Adrenal gland (tissue), 5 donors: ENCODE data around the gene TUBA3D.
"Not testable (repeated sequence)": the region's sequence is repeated elsewhere in the genome, so short reads cannot be mapped to it uniquely, and the experiment has no call there.

Experiments used
- POLR2A ChIP-seq, 2 donors: fragments of 450-650 bp; IDR thresholded peaks; one replicate each; pipeline ENCODE4 v1.6.1; 2017; ENCODE audit warnings: antibody characterized with exemption in 2 of 2, mild to moderate bottlenecking in 2 of 2, moderate library complexity in 1 of 2
- TF ChIP-seq, protein P1 (sequence below), 6 experiments: fragments of 450-650 bp in 4 of 6; fragments of 200-600 bp in 2 of 6; sonication (generic) in 1 of 6; IDR thresholded peaks; 1 replicate in 5 of 6; 2 replicates in 1 of 6; pipeline versions ENCODE4 v1.5.1 to v1.8.0; 2016 to 2021; ENCODE audit warnings: antibody characterized with exemption in 6 of 6, mild to moderate bottlenecking in 2 of 6, moderate library complexity in 1 of 6
- donor health status: DM: no; HTN: no; CAD: no.

DNA sequence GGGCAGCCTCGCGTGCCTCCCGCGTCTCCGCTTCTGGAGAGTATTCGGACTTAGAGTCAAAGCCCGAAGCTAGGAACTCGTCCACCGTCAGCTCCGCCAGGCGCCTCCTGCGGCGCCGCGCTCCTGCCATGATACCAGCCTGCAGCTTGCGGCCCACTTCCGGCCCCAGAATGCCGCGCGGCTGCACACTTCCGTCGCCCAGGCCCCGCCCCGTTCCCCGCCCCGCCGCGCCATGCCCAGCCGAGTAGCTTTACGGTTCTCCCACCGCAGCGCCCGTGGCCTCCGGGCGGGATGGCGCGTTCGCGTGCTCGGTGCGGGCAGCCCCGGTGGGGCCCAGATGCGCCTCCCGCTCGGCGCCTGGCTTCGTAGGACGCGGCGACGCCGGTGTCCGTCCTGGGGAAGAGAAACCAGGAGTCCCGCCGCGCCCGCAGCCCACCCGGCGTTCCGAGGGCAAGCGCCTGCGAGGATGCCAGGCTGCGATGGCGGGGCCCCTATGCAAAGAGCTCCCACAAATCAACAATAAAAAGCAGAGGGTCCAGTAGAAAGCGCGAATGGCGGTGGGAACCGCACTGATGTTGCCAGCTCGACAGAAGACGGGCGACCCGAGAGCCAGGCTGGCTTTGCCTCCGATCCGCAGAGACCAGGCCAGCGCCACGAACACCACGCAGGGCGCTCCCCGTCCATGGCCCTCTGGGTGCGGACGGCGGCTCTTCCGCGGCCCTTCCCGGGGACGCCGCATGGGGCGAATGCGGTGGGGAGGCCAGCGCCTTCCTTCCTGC lies 31.0 kb upstream of the TUBA3D start:
- not testable (repeated sequence) for TF ChIP-seq POLR2A (IDR thresholded peaks at IDR 0.05)
- TF ChIP-seq, protein P1, sequence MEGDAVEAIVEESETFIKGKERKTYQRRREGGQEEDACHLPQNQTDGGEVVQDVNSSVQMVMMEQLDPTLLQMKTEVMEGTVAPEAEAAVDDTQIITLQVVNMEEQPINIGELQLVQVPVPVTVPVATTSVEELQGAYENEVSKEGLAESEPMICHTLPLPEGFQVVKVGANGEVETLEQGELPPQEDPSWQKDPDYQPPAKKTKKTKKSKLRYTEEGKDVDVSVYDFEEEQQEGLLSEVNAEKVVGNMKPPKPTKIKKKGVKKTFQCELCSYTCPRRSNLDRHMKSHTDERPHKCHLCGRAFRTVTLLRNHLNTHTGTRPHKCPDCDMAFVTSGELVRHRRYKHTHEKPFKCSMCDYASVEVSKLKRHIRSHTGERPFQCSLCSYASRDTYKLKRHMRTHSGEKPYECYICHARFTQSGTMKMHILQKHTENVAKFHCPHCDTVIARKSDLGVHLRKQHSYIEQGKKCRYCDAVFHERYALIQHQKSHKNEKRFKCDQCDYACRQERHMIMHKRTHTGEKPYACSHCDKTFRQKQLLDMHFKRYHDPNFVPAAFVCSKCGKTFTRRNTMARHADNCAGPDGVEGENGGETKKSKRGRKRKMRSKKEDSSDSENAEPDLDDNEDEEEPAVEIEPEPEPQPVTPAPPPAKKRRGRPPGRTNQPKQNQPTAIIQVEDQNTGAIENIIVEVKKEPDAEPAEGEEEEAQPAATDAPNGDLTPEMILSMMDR (IDR thresholded peaks at IDR 0.05) = not testable (repeated sequence)
